OCI-LY1 (cell line): Measurements from ENCODE around the gene WDR82.

ENCODE experiments used
- H2AFZ ChIP-seq: fragments of 200-600 bp; sonication (generic), shearing (Covaris generic); 2 replicates; pipeline ENCODE4 v1.6.0; 2014; ENCODE audit warnings: antibody characterized with exemption, mild to moderate bottlenecking, low read length
- H3F3A ChIP-seq: fragments of 200-600 bp; sonication (generic), shearing (Covaris generic); 2 replicates; pipeline ENCODE4 v1.6.0; 2014; ENCODE audit warnings: mild to moderate bottlenecking, antibody characterized with exemption, low read length, moderate library complexity; ENCODE audit not compliant: insufficient read depth
- H3K27ac ChIP-seq: fragments of 200-600 bp; sonication (generic); 2 replicates; pipeline ENCODE4 v1.5.1; 2014; ENCODE audit warnings: low read length, mixed run types, mild to moderate bottlenecking, low read depth; ENCODE audit not compliant: poor library complexity, severe bottlenecking
- H3K27me3 ChIP-seq: fragments of 200-600 bp; sonication (generic); 2 replicates; pipeline ENCODE4 v1.6.0; 2014; ENCODE audit warnings: antibody characterized with exemption, mild to moderate bottlenecking, low read length, moderate library complexity; ENCODE audit not compliant: insufficient read depth
- H3K36me3 ChIP-seq: fragments of 200-600 bp; sonication (generic); 2 replicates; pipeline ENCODE4 v1.6.1; 2014; ENCODE audit warnings: mild to moderate bottlenecking, antibody characterized with exemption, low read length, moderate library complexity, mixed read lengths; ENCODE audit not compliant: insufficient read depth
- H3K4me1 ChIP-seq: fragments of 200-600 bp; sonication (generic); 2 replicates; pipeline ENCODE4 v1.5.1; 2014; ENCODE audit warnings: mild to moderate bottlenecking, low read length, moderate library complexity; ENCODE audit not compliant: insufficient read depth, severe bottlenecking
- H3K4me2 ChIP-seq: fragments of 200-600 bp; sonication (generic), shearing (Covaris generic); 2 replicates; pipeline ENCODE4 v1.6.1; 2014; ENCODE audit warnings: low read length
- H3K4me3 ChIP-seq: fragments of 200-600 bp; sonication (generic); 2 replicates; pipeline ENCODE4 v1.5.1; 2014; ENCODE audit warnings: low read length, low read depth, mild to moderate bottlenecking, mixed read lengths; ENCODE audit not compliant: poor library complexity, severe bottlenecking
- H3K79me2 ChIP-seq: fragments of 200-600 bp; shearing (Covaris generic); 2 replicates; pipeline ENCODE4 v1.6.1; 2016; ENCODE audit warnings: mixed run types, low read length, mixed read lengths; ENCODE audit not compliant: insufficient read depth
- H3K9ac ChIP-seq: fragments of 200-600 bp; sonication (generic), shearing (Covaris generic); 2 replicates; pipeline ENCODE4 v1.6.1; 2014; ENCODE audit warnings: mild to moderate bottlenecking, low read length, mixed read lengths
- H3K9me2 ChIP-seq: fragments of 200-600 bp; sonication (generic), shearing (Covaris generic); 2 replicates; pipeline ENCODE4 v1.6.1; 2014; ENCODE audit warnings: low read depth, mild to moderate bottlenecking, low read length, mixed read lengths
- H3K9me3 ChIP-seq: fragments of 200-600 bp; shearing (Covaris generic); 2 replicates; pipeline ENCODE4 v1.6.1; 2014; ENCODE audit warnings: low read length, mixed read lengths
- H4K20me1 ChIP-seq: fragments of 200-600 bp; sonication (generic), shearing (Covaris generic); 2 replicates; pipeline ENCODE4 v1.6.0; 2016; ENCODE audit warnings: mild to moderate bottlenecking, low read length; ENCODE audit not compliant: insufficient read depth
- CTCF ChIP-seq: fragments of 200-600 bp; sonication (generic), shearing (Covaris generic); IDR thresholded peaks from 2 replicates; pipeline ENCODE4 v1.5.1; 2017; ENCODE audit warnings: mild to moderate bottlenecking, antibody characterized with exemption, low read length, moderate library complexity, mixed read lengths
- EZH2 ChIP-seq: fragments of 200-600 bp; sonication (generic), shearing (Covaris generic); IDR thresholded peaks from 2 replicates; pipeline ENCODE4 v1.8.0; 2017; ENCODE audit warnings: borderline replicate concordance, mixed run types, mild to moderate bottlenecking, antibody characterized with exemption, low read length, moderate library complexity, mixed read lengths

Gene WDR82

GRCh38 chr3:52259035-52259434, 19.4 kb downstream of the WDR82 start:
- no peaks in the 10 kb centered on the region for H3K9me3 ChIP-seq
- no peaks in the 10 kb centered on the region for H3K27me3 ChIP-seq
- no peaks in the 10 kb centered on the region for H3K9me2 ChIP-seq
- TF ChIP-seq EZH2 (no peak), CTCF (no peak)
- no peak overlapping the region for H3K9ac ChIP-seq
- H3K4me1 ChIP-seq: peaks cover 7% of the 10 kb centered on the region
- H3K27ac ChIP-seq: no peak overlapping the region
- no peak overlapping the region for H3K4me2 ChIP-seq
- H3K4me3 ChIP-seq: no peak overlapping the region
- no peaks in the 10 kb centered on the region for H4K20me1 ChIP-seq
- H3K36me3 ChIP-seq: peaks cover 96% of the 10 kb centered on the region
- H3F3A ChIP-seq: no peaks in the 10 kb centered on the region
- no peaks in the 10 kb centered on the region for H3K79me2 ChIP-seq
- no peak overlapping the region for H2AFZ ChIP-seq

- H3K27me3 ChIP-seq: no peaks in the 10 kb centered on the region
- H3K36me3 ChIP-seq: peaks cover 93% of the 10 kb centered on the region
- H3K4me3 ChIP-seq: no peak overlapping the region
- H3K4me2 ChIP-seq: no peak overlapping the region
- no peaks in the 10 kb centered on the region for H3K79me2 ChIP-seq
- no peaks in the 10 kb centered on the region for H4K20me1 ChIP-seq
- no peak overlapping the region for H3K27ac ChIP-seq
- no peaks in the 10 kb centered on the region for H3F3A ChIP-seq
- H2AFZ ChIP-seq: no peak overlapping the region
- H3K9me2 ChIP-seq: no peaks in the 10 kb centered on the region
- peaks cover 18% of the 10 kb centered on the region for H3K4me1 ChIP-seq
- H3K9me3 ChIP-seq: no peaks in the 10 kb centered on the region
- no peak overlapping the region for H3K9ac ChIP-seq
- TF ChIP-seq CTCF (no peak), EZH2 (no peak)
Measured at GRCh38 chr3:52257911-52258310, 20.5 kb downstream of the WDR82 start.

GRCh38 chr3:52256622-52257021, 21.8 kb downstream of the WDR82 start:
- peaks cover 93% of the 10 kb centered on the region for H3K36me3 ChIP-seq
- no peaks in the 10 kb centered on the region for H4K20me1 ChIP-seq
- H3K4me3 ChIP-seq: no peak overlapping the region
- no peaks in the 10 kb centered on the region for H3K9me2 ChIP-seq
- no peaks in the 10 kb centered on the region for H3K27me3 ChIP-seq
- no peak overlapping the region for H3K27ac ChIP-seq
- no peaks in the 10 kb centered on the region for H3K9me3 ChIP-seq
- no peak overlapping the region for H3K4me2 ChIP-seq
- H3K9ac ChIP-seq: no peak overlapping the region
- TF ChIP-seq EZH2 (no peak), CTCF (no peak)
- no peak overlapping the region for H2AFZ ChIP-seq
- H3K4me1 ChIP-seq: peaks cover 20% of the 10 kb centered on the region
- no peaks in the 10 kb centered on the region for H3K79me2 ChIP-seq
- H3F3A ChIP-seq: no peaks in the 10 kb centered on the region
